Liver (tissue), 3 donors: ENCODE data around the gene PCDHGB6.

ENCODE experiments used
- GABPA ChIP-seq, 2 donors: IDR thresholded peaks in 1 of 2; conservative IDR thresholded peaks in 1 of 2; 2 replicates each; pipeline ENCODE4 v1.6.1; 2016; ENCODE audit warnings: antibody characterized with exemption in 2 of 2, mild to moderate bottlenecking in 1 of 2, moderate library complexity in 1 of 2
- JUND ChIP-seq, 2 donors: IDR thresholded peaks; 2 replicates each; pipeline ENCODE4 v1.6.1; 2016; ENCODE audit warnings: antibody characterized with exemption in 2 of 2
- RAD21 ChIP-seq, 2 donors: IDR thresholded peaks; 2 replicates each; pipeline ENCODE4 v1.6.1; 2016; ENCODE audit warnings: antibody characterized with exemption in 2 of 2, mild to moderate bottlenecking in 2 of 2
- SP1 ChIP-seq: IDR thresholded peaks from 2 replicates; pipeline ENCODE4 v1.6.1; 2018; ENCODE audit warnings: antibody characterized with exemption, mild to moderate bottlenecking
- TAF1 ChIP-seq: conservative IDR thresholded peaks from 2 replicates; pipeline ENCODE4 v1.6.1; 2016; ENCODE audit warnings: antibody characterized with exemption, mild to moderate bottlenecking
- YY1 ChIP-seq: IDR thresholded peaks from 2 replicates; pipeline ENCODE4 v1.6.1; 2016; ENCODE audit warnings: antibody characterized with exemption, mild to moderate bottlenecking
- TF ChIP-seq, protein P1 (sequence below): fragments of 150-350 bp; IDR thresholded peaks from 2 replicates; pipeline ENCODE4 v1.5.1; 2017; ENCODE audit warnings: improper control_type of control experiment, low read depth, low read length; ENCODE audit not compliant: missing input control
- TF ChIP-seq, protein P2 (sequence below): IDR thresholded peaks from 2 replicates; pipeline ENCODE4 v1.6.1; 2016; ENCODE audit warnings: antibody characterized with exemption
- TF ChIP-seq, protein P3 (sequence below): IDR thresholded peaks from 2 replicates; pipeline ENCODE4 v1.6.1; 2016; ENCODE audit warnings: antibody characterized with exemption
- TF ChIP-seq, protein P4 (sequence below): IDR thresholded peaks from 2 replicates; pipeline ENCODE4 v1.6.1; 2016; ENCODE audit warnings: antibody characterized with exemption
- TF ChIP-seq, protein P5 (sequence below): IDR thresholded peaks from 2 replicates; pipeline ENCODE4 v1.6.1; 2016; ENCODE audit warnings: antibody characterized with exemption, mild to moderate bottlenecking
- donor health status: healthy.
- donor health status: healthy.

DNA sequence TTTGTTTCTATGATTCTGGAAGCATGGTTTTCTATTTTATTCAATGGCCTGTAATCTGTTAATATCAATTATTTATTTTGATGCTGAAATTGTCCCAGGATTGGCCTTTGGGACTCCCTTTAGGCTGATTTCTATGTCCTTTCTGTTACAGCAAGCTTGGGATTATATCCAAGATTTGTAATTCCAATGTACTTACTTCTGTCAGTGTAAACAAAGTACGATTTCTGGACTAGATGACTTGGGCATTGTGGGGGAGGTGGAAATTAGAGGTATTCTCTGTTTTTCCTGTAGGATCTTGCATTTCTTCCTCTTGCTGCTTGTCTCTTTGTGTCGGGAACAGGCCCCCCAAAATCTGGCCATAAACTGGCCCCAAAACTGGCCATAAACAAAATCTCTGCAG, 26.2 kb downstream of the PCDHGB6 start:
- TF ChIP-seq, protein P1, sequence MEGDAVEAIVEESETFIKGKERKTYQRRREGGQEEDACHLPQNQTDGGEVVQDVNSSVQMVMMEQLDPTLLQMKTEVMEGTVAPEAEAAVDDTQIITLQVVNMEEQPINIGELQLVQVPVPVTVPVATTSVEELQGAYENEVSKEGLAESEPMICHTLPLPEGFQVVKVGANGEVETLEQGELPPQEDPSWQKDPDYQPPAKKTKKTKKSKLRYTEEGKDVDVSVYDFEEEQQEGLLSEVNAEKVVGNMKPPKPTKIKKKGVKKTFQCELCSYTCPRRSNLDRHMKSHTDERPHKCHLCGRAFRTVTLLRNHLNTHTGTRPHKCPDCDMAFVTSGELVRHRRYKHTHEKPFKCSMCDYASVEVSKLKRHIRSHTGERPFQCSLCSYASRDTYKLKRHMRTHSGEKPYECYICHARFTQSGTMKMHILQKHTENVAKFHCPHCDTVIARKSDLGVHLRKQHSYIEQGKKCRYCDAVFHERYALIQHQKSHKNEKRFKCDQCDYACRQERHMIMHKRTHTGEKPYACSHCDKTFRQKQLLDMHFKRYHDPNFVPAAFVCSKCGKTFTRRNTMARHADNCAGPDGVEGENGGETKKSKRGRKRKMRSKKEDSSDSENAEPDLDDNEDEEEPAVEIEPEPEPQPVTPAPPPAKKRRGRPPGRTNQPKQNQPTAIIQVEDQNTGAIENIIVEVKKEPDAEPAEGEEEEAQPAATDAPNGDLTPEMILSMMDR, result no peak
- TF ChIP-seq RAD21 (IDR thresholded peaks at IDR 0.05), result no peak
- TF ChIP-seq GABPA (IDR thresholded peaks at IDR 0.05 in 1 of 2, conservative IDR thresholded peaks at IDR 0.05 in 1 of 2), result no peak
- no peak for TF ChIP-seq JUND (IDR thresholded peaks at IDR 0.05)
- TF ChIP-seq, protein P2, sequence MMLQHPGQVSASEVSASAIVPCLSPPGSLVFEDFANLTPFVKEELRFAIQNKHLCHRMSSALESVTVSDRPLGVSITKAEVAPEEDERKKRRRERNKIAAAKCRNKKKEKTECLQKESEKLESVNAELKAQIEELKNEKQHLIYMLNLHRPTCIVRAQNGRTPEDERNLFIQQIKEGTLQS, result no peak
- no peak for TF ChIP-seq SP1
- TF ChIP-seq YY1, result no peak
- TF ChIP-seq, protein P3, sequence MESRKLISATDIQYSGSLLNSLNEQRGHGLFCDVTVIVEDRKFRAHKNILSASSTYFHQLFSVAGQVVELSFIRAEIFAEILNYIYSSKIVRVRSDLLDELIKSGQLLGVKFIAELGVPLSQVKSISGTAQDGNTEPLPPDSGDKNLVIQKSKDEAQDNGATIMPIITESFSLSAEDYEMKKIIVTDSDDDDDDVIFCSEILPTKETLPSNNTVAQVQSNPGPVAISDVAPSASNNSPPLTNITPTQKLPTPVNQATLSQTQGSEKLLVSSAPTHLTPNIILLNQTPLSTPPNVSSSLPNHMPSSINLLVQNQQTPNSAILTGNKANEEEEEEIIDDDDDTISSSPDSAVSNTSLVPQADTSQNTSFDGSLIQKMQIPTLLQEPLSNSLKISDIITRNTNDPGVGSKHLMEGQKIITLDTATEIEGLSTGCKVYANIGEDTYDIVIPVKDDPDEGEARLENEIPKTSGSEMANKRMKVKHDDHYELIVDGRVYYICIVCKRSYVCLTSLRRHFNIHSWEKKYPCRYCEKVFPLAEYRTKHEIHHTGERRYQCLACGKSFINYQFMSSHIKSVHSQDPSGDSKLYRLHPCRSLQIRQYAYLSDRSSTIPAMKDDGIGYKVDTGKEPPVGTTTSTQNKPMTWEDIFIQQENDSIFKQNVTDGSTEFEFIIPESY, result no peak
- TF ChIP-seq, protein P4, sequence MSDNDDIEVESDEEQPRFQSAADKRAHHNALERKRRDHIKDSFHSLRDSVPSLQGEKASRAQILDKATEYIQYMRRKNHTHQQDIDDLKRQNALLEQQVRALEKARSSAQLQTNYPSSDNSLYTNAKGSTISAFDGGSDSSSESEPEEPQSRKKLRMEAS, result no peak
- TF ChIP-seq TAF1, result no peak
- TF ChIP-seq, protein P5, sequence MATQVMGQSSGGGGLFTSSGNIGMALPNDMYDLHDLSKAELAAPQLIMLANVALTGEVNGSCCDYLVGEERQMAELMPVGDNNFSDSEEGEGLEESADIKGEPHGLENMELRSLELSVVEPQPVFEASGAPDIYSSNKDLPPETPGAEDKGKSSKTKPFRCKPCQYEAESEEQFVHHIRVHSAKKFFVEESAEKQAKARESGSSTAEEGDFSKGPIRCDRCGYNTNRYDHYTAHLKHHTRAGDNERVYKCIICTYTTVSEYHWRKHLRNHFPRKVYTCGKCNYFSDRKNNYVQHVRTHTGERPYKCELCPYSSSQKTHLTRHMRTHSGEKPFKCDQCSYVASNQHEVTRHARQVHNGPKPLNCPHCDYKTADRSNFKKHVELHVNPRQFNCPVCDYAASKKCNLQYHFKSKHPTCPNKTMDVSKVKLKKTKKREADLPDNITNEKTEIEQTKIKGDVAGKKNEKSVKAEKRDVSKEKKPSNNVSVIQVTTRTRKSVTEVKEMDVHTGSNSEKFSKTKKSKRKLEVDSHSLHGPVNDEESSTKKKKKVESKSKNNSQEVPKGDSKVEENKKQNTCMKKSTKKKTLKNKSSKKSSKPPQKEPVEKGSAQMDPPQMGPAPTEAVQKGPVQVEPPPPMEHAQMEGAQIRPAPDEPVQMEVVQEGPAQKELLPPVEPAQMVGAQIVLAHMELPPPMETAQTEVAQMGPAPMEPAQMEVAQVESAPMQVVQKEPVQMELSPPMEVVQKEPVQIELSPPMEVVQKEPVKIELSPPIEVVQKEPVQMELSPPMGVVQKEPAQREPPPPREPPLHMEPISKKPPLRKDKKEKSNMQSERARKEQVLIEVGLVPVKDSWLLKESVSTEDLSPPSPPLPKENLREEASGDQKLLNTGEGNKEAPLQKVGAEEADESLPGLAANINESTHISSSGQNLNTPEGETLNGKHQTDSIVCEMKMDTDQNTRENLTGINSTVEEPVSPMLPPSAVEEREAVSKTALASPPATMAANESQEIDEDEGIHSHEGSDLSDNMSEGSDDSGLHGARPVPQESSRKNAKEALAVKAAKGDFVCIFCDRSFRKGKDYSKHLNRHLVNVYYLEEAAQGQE, result no peak
